H1 (cell line): ENCODE results near the gene LSM14B. TPM values are rescaled to one million over a fixed set of nuclear protein-coding genes. Genes with fewer than 3 reads are reported as not detected.

ENCODE experiments used
- CBX5 ChIP-seq: fragments of 300-800, 300-1000 bp; sonication (generic); IDR thresholded peaks from 2 replicates; pipeline ENCODE4 v1.7.1; 2016; ENCODE audit warnings: antibody characterized with exemption, low read length, low read depth
- CBX8 ChIP-seq: fragments of 300-800, 300-1000 bp; sonication (generic); IDR thresholded peaks from 2 replicates; pipeline ENCODE4 v1.7.1; 2016; ENCODE audit warnings: low read depth, low read length, borderline replicate concordance
- HDAC2 ChIP-seq, 2 experiments: fragments of 300-600 bp in 1 of 2; sonication (generic) in 1 of 2; IDR thresholded peaks; 2 replicates each; pipeline ENCODE4 v1.6.1; 2011 to 2012; ENCODE audit warnings: low read depth in 2 of 2, low read length in 2 of 2, mild to moderate bottlenecking in 2 of 2, moderate library complexity in 2 of 2, borderline replicate concordance in 1 of 2, inconsistent platforms in 1 of 2
- JUN ChIP-seq: IDR thresholded peaks from 2 replicates; pipeline ENCODE4 v1.6.1; 2011; ENCODE audit warnings: low read depth, mild to moderate bottlenecking, improper control_type of control experiment, low read length
- KDM4A ChIP-seq: IDR thresholded peaks from one replicate; pipeline ENCODE4 v1.7.1; 2012; ENCODE audit warnings: low read depth, mild to moderate bottlenecking, moderate library complexity, low read length, inconsistent platforms; ENCODE audit not compliant: severe bottlenecking
- SRF ChIP-seq: IDR thresholded peaks from 2 replicates; pipeline ENCODE4 v1.6.1; 2011; ENCODE audit warnings: mild to moderate bottlenecking, low read depth, low read length, moderate library complexity
- TAF7 ChIP-seq: optimal IDR thresholded peaks from 2 replicates; pipeline ENCODE3; 2011; ENCODE audit warnings: low read depth, mild to moderate bottlenecking, inconsistent platforms, low read length, moderate library complexity, borderline replicate concordance
- polyA plus RNA-seq, 7 experiments: library from polyadenylated mRNA; depleted of rRNA in 3 of 7; stranded (reverse) in 5 of 7; unstranded in 2 of 7; fragments of >200 nt in 5 of 7; fragments of 200-250 nt in 2 of 7; gene quantifications; 1 replicate in 5 of 7; 2 replicates in 1 of 7; 4 replicates in 1 of 7; pipeline versions ENCODE4 v1.2.1 to v1.2.3, GENCODE V29; 2011 to 2013; ENCODE audit warnings: missing spikeins in 2 of 7, mixed read lengths in 2 of 7
- total RNA-seq: library from RNA; stranded (reverse); fragmentation: NEBNext Ultra II Directional; extraction: Animal tissue kit (Norgen Biotek cat#: 25700); gene quantifications from 2 replicates; pipeline ENCODE4 v1.2.1, GENCODE V29; 2021

The LSM14B gene
- total and polyA plus RNA-seq, 2 of the 8 experiments (the other 6 are each of a cell fraction or from before 2014, with no cell fraction given): 58.3 to 65.6 TPM

- TF ChIP-seq KDM4A (no peak), TAF7 (no peak), JUN (no peak), HDAC2 (IDR thresholded peaks at IDR 0.05; ENCODE audit: borderline replicate concordance in 1 of 2, low read depth in 2 of 2, low read length in 2 of 2) (no peak), CBX8 (no peak), SRF (no peak), CBX5 (no peak)
Observed at GRCh38 chr20:62151835-62152364, 29.6 kb downstream of the LSM14B start (continued).
